ENCODE results near the gene ATR.

Gene ATR

DNA sequence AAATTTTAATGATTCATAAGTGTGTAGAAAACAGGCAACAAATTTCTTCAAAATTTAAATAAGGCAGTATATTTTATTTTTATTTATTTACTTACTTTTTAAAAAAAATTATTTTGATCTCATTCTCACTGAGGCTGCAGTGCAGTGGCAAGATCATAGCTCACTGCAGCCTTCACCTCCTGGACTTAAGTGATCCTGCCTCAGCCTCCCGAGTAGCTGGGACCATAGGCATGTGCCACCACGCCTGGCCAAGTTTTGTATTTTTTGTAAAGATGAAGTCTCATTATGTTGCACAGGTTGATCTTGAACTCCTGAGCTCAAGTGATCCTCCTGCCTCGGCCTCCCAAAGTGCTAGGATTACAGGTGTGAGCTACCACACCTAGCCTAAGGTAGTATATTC is 69.5 kb downstream of the ATR start:
- no peak for DNase-seq (ENCODE audit: low read depth)

GRCh38 chr3:142507241-142507640 is 71.3 kb downstream of the ATR start:
- DNase-seq (ENCODE audit: low read depth): no peak

- no peak for DNase-seq (ENCODE audit: low read depth)
These were observed 76.1 kb downstream of the ATR start for GRCh38 chr3:142502187-142502985.

DNA sequence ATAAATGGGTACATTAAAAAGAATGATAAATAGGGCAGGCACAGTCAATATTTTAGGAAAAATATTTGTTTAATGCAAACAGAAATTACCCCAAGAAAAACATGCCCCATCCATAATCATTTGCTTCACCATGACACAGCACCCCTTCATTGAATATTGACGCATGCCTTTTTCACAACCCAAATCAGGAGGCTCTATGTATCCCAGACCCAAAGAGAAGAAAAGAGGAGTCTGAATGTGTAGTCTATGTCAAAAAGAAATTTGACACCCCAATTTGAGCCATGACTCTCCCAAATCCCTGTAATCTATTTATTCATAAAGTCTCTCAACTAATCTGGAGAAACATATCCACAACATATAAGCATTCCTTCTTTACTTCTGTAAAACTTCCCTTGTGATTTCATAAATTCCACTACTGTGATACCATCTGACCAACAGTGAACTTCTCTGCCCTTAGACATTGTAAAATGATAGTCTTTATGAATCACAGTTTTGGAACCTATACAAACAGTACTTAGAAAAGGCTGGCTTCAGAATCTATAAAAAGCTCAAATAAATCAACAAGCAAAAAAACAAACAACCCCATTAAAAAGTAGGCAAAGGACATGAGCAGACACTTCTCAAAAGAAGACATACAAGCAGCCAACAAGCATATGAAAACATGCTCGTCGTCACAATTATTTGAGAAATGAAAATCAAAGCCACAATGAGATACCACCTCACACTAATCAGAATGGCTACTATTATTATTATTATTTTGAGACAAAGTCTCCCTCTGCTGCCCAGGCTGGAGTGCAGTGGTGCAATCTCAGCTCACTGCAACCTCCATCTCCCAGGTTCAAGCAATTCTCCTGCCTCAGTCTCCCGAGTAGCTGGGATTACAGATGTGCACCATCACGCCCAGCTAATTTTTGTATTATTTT is 77.3 kb downstream of the ATR start:
- no peak for DNase-seq (ENCODE audit: low read depth)

DNA sequence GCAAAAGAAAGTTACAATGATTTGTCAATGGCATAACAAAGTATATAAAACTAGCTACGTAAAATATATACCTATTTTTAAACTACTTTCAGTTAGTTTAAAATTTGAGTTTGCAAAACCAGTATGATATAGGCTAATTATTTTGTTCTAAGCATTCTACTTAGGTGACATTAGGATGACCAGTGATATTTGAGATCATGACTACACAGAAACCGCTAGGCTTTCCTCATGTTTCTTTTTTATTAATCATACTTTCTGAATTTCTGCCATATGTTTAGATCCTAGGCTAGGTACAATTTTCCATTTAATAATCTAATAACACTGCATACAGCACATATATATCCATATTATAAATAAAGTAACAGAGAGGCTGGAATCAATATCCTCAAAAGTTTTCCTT is 78.3 kb downstream of the ATR start:
- no peak for DNase-seq (ENCODE audit: low read depth)

- no peak for DNase-seq (ENCODE audit: low read depth)
These were observed 79.9 kb downstream of the ATR start for GRCh38 chr3:142498397-142499180.

DNA sequence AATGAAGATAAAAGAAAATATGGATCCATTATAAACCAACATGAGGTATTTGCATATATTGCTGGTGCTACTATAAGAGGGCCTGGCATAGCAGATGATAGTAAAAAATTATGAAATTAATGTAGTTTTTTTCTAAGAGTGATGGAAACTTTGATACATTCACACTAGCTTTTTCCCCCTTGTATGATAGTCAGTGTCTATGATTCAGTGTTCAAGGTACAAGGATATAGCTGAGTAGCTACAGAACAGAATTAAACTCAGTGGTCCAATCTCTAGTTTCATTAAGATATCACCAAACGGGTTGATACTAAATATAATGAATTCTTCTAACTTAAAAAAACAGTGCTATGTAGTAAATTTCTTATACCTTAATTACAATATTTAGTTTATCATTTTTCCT is 80.8 kb downstream of the ATR start:
- no peak for DNase-seq (ENCODE audit: low read depth)

- DNase-seq (ENCODE audit: low read depth): no peak
These were observed 83.4 kb downstream of the ATR start for GRCh38 chr3:142495103-142495502.

DNA sequence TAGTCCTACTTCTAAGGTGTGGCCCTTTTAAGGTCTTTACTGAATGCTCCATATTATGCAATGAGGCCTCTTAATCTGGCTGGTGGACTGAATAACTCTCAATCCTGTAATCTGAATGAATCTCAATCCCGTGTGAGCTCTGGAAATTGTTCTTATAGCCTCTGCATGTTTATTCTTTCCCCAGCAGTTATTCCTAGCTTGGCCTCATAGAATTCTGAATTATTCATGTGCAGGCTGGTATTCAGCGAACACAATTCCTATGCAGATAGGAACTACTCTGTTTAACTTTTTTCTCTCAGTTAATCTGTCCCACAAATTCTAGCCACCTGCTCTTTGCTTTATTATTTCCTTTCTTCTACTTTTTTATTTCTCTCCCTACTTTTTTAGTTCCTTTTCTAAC is 86.3 kb downstream of the ATR start:
- DNase-seq (ENCODE audit: low read depth): no peak

DNA sequence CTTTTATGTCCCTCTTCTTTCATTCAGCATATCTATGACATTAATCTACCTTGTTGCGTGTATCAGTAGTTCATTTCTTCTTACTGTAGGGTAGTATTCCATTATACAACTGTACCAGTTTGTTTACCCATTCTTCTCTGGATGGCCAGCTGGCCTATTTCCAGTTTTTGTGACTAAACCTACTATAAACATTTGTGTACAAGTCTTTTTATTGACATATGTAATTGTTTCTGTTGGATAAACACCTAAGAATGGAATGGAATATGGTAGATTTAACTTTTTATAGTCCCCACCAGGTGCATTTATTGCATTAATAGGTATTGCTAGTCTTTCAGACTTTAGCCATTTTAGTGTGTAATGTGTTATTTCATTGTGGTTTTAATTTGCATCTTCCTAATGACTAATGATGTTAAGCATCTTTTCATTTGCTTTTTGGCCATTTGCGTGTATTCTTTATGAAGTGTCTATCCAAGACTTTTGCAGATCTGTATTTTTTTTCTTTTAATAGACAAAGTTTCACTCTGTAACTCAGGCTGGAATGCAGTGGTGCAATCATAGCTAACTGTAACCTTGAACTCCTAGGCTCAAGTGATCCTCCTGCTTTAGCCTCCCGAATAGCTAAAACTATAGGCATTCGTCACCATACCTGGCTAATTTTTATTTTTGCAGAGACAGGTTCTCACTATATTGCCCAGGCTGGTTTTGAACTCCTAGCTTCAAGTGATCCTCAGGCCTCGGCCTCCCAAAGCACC is 88.8 kb downstream of the ATR start:
- DNase-seq (ENCODE audit: low read depth): no peak

- DNase-seq (ENCODE audit: low read depth): no peak
These were observed 93.6 kb downstream of the ATR start for GRCh38 chr3:142484912-142485435.

- DNase-seq (ENCODE audit: low read depth): no peak
These were observed 97.3 kb downstream of the ATR start for GRCh38 chr3:142481196-142481595.

DNA sequence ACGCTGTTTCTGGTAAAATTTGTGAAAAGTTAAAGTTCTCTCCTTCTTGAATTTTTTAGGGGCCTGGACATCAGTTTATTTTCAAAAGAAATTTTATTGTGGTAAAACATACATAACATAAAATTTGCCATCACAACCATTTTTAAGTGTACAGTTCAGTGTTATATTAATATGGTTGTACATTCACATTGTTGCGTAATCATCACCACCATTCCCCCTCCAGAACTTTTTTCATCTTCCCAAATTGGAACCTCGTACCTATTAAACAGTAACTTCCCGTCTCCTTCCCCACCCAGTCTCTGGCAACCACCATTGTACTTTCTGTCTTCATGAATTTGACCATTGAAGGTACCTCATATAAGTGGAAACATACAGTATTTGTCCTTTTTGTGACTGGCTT is 107.7 kb downstream of the ATR start:
- DNase-seq (ENCODE audit: low read depth): no peak

GRCh38 chr3:142468456-142468855 is 110.1 kb downstream of the ATR start:
- DNase-seq (ENCODE audit: low read depth): no peak

GRCh38 chr3:142467768-142468167 is 110.8 kb downstream of the ATR start:
- no peak for DNase-seq (ENCODE audit: low read depth)

DNA sequence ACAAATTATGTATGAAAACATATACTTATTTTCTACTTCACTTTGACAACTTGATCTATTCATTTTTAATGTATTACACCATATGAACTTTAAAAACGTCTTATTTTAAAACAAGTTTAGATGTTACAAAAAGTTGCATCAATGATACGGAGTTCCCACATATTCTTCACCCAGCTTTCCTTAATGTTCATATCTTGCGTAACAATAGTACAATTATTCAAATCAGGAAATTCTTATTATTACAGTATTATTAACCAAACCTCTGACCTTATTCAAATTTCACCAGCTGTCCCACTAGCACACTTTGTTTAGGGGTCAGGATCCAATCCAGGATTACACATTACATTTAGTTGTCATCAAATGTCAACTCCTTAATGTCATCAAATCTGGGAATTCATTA is 117.8 kb downstream of the ATR start:
- no peak for DNase-seq (ENCODE audit: low read depth)

GRCh38 chr3:142459929-142460328 is 118.6 kb downstream of the ATR start:
- DNase-seq (ENCODE audit: low read depth): no peak

- no peak for DNase-seq (ENCODE audit: low read depth)
These were observed 119.4 kb downstream of the ATR start for GRCh38 chr3:142459096-142459495.

GRCh38 chr3:142450881-142451280 is 127.7 kb downstream of the ATR start:
- no peak for DNase-seq (ENCODE audit: low read depth)

- no peak for DNase-seq (ENCODE audit: low read depth)
These were observed 128.3 kb downstream of the ATR start for GRCh38 chr3:142450189-142450588.
